Activated T-cell treated with anti-CD3 and anti-CD28 coated beads, Interleukin-2, amount 50 U/mL, for 1 hour (primary cell): ENCODE results near the gene CFAP99.
"Not testable (repeated sequence)": the region's sequence is repeated elsewhere in the genome, so short reads cannot be mapped to it uniquely, and the experiment has no call there.

Source experiments
- DNase-seq: peaks from one replicate; pipeline ENCODE4 v3.0.0-alpha.2; 2020

CFAP99 gene

DNA sequence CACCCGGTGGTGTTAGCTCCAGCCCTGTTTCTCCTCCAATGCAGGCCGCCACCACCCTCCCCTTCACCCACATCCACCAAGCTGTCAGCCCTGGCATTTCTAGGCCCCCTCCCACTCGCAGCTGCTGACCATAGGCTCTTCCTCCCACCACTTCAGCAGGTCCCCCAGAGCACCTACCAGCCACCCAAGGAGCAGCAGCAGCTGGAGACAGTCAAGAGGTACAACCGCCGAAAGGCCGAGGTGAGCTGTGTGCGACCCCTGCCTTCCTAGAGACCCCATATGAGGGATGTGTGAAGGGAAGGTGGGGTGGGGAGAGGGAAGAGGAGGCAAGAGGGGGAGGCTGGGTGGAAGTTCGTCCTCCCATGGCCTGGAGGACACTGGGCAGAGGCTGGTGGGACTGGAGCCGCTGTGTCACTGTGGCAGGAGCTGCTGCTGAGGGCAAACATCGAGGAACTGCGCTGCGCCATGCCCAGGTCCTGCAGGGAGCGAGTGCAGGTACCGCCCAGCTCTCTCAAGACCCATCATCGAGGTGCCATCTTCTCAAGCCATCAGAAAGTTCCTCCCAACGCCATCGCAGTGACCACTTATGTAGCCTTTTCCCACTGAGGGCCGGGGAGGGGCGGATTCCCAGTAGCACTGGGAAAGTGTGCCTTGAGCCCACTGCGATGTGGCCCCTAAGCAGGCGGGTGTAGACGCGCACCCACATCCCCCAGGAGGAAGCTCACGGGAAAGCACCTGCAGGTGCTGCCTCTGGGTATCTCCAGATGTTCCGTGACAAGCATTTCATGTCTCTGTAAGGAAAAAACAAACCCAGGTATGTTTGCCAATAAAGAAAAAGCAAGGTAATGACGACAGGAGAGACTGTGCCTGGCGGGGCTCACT, 31.0 kb downstream of the CFAP99 start:
- no peak for DNase-seq

GRCh38 chr4:2450394-2451035, 31.8 kb downstream of the CFAP99 start:
- no peak for DNase-seq

- no peak for DNase-seq
These were observed 32.3 kb downstream of the CFAP99 start for GRCh38 chr4:2451036-2451520.

- no peak for DNase-seq
These were observed 33.3 kb downstream of the CFAP99 start for GRCh38 chr4:2451821-2452785.

DNA sequence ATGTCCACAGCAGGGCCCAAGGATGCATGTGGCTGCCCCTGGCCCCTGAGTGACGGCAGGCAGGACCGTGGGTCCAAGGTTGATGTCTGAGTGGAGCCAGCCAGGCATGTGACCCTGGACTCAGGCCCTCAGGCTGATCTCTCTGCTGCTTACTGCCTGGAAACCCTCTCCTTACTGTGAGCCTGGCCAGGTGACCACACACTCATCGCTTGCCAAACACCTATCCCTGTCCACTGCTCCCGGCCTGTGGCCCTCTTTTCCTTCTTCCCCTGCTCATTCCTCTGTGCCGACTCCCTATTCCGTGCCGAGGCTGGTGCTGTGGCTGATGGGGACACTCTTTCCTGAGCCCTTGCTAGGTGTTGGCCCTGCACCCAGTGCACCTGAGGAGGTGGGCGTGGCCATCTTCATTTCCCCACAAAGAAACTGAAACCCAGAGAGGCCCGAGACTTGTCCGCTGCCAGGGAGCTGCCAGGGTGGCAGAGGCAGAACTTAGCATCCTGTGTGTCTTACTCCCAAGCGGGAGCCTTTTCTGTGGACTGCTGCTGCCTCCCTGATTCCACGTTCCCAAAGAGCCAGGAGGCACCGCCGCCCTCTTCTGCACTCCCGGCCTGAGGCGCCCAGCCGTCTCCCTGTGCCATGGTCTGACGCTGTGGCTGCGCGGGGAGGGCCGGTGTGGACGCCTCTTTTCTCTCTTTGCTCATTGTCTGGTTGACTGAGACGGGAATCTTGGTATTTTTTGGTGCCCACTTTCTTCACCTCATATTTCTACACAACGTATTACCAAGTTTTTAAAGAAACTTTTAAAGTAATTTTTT, 38.9 kb downstream of the CFAP99 start:
- no peak for DNase-seq

DNA sequence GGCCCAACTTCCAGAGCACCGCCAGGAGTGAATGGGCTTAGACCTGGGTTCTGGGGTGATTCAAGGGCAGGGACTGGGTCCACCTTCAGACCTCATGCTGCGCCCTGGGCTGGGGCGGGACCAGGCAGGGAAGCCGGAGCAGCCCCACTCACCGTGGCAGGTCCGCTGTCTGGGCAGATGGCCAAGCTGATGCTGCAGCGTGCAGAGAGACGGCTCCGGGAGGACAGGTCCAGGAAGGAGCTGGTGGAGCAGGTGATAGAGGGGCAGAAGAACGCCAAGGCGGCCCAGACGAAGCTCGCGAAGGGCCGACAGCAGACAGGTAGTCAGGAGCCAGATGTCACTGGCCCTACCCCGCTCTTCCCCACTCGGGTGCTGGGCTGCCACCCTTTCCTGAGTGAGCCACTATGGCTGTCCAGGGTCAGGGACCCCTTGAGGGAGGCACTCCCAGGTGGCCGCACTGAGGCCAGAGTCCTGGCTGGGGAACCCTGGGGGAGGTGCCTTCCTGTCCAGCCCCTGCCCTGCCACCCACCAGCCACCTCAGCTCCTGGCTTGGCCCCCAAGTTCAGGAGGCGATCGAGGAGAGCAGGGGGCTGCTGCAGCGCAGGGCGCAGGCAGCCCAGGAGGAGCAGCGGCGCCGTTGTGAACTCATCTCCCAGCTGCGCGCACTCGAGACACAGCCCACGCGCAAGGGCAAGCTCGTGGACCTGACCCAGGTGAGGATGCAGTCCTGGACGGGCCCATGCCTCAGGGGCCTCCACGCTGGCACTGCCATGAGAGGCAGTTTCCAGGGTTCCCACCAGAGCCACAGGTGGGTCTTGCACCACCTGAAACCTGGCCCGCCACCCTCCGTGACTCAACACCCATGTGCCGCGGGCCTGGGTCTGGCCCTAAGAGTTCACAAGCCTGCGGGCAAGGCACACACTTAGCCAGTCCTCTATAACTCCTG, 40.1 kb downstream of the CFAP99 start:
- no peak for DNase-seq

DNA sequence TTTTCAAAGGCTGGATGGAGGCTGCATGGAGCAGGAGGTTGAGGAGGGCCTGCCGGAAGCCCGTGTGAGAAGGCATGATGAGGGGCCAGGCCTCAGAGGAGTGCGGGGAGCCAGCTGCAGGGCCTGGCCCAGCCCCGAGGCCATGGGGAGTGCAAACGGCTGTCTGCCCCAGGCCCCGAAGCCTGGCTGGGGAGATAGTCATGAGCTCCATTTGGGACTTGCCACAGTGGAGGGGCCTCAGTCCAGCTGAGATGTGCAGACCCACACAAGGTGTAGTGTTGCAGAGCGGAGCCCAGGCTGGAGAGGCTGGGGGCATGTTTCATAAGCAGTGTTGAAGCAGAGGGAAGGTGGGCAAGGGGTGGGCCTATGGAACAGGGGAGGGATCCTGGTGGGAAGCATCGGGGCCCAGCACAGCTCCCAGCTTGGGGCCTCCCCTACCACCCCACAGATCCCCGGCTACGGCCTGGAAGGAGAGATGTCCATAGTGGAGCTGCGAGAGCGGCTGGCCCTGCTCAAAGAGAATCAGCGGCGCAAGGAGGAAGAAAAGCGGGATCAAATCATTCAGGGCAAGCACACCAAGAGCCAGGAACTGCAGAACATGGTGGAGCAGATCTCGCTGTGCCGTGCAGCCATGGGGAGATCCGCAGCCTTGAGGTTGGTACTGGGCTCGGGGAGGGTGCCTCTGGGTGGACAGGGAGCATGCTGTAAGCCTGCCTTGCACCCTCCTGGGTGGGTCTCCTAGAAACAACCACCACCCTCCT, 41.0 kb downstream of the CFAP99 start:
- DNase-seq = no peak

GRCh38 chr4:2461246-2461960, 42.6 kb downstream of the CFAP99 start:
- DNase-seq = no peak

- peak; percentile 78 for DNase-seq
These were observed 43.6 kb downstream of the CFAP99 start for GRCh38 chr4:2462218-2462991.

GRCh38 chr4:2462992-2463762, 44.4 kb downstream of the CFAP99 start:
- DNase-seq = no peak

DNA sequence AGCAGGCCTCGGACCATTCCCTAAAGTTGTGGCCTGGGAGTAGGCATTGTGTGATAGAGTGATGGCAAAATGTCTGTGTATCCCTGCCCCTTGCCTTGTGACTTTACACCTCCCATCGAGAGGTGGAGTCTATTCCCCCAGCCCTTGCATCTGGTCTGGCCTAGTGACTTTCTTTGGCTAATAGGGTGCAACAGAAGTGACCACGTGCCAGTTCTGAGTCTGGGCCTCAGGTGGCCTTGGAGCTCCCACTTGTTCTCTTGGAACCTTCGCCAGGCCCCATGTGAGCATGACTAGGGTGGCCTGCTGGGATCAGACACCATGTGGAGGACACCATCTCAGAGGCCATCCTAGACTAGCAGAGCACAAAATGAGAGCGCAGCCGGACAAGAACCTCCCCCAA, 46.3 kb downstream of the CFAP99 start:
- no peak for DNase-seq

DNA sequence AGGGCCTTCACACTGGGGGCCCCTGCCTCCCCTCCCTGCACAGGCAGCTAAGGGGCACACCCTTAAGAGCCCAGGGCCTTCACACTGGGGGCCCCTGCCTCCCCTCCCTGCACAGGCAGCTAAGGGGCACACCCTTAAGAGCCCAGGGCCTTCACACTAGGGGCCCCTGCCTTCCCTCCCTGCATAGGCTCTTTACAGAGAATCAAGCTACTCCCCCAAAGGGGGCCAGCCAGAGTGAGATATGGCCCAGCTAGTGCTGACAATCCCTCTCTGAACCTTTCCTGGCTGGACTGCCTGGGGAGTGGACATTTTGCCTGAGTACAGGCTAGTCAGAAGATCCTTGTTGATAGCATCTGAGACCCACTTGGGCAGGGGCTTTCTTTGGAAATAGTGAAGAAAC, 46.8 kb downstream of the CFAP99 start:
- not testable (repeated sequence) for DNase-seq

DNA sequence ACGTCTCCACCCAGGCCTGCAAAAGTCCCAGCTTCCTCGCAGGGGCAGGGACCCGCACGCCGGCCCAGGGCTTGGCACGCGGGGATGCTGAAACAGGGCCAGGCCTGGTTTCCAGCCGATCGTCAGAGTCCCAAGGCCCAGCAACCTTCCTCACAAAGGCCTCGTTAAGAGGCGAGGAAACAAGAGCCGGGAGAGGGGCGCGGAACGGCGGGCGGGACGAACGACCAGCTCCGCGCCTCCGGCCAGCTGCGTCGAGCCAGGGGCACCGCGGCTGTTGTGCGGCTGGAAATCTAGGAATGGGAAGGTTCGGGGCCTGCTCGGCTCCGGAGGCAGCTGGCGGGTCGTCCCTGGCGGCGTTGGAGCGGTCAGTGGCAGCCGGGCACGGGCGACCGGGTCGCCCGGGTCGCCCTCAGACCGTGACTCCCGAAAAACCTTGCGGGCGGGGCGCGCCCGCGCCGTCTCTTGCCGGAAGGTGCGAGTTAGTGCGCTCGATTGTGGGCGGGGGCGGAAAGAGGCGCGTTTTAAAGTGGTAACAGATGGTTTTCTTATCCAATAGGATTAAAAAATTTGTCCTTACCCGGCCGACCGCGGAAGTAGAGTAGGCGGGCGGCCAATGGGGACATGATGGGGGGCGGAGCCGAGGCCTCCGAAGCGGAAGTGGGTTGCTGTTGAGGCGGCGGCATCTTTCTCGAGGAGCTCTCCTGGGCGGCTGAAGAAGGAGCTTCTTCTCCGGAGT, 49.9 kb downstream of the CFAP99 start, which contains the start of gene RNF4:
TSS of gene RNF4 (plus strand) at position 651 of the 736 bp plus-strand sequence. CDS start 21,388 bp downstream, outside the sequence.
- peak; percentile 90 for DNase-seq

GRCh38 chr4:2469192-2469984, 50.6 kb downstream of the CFAP99 start:
- DNase-seq = peak; percentile 73

GRCh38 chr4:2470791-2471190, 52.0 kb downstream of the CFAP99 start:
- no peak for DNase-seq

DNA sequence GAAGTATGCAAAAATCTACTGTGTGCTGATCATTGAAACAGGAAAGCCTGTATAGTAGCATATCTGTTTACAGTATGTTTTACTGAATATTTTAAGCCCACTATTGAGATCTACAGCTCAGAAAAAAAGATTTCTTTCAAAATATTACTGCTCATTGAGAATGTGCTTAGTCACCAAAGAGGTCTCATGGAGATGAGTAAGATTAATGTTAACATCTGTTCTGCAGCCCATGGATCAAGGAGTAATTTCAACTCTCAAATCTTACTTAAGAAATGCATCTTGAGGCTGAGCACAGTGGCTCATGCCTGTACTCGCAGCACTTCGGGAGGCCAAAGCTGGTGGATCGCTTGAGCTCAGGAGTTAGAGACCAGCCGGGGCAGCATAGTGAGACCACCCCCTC, 53.4 kb downstream of the CFAP99 start:
- DNase-seq = no peak
